Fibroblast of skin of left biceps (primary cell): Measurements from ENCODE around the gene CD2AP.
"Not testable (repeated sequence)": the region's sequence is repeated elsewhere in the genome, so short reads cannot be mapped to it uniquely, and the experiment has no call there.

Source experiments
- DNase-seq, 2 experiments: peaks; one replicate each; pipeline ENCODE4 v3.0.0-alpha.2; 2013; ENCODE audit warnings: low read depth in 2 of 2

The CD2AP gene

GRCh38 chr6:47633141-47633540 is 155.6 kb downstream of the CD2AP start:
- no peak for DNase-seq

GRCh38 chr6:47634210-47635047 is 156.8 kb downstream of the CD2AP start:
- DNase-seq = no peak

GRCh38 chr6:47646689-47647088 is 169.1 kb downstream of the CD2AP start:
- no peak for DNase-seq

DNA sequence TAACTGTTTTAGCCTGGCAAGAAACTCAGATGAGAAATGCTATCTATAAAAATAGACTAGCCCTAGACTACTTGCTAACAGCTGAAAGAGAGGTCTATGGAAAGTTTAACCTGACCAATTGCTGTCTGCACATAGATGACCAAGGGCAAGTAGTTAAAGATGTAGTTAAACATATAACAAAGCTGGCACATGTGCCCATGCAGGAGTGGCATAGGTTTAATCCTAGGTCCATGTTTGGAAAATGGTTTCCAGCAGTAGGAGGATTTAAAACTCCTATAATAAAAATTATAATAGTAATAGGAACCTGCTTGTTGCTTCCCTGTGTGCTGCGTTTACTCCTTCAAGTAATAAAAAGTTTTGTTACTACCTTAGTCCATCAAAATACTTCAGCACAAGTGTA is 169.6 kb downstream of the CD2AP start:
- no peak for DNase-seq

DNA sequence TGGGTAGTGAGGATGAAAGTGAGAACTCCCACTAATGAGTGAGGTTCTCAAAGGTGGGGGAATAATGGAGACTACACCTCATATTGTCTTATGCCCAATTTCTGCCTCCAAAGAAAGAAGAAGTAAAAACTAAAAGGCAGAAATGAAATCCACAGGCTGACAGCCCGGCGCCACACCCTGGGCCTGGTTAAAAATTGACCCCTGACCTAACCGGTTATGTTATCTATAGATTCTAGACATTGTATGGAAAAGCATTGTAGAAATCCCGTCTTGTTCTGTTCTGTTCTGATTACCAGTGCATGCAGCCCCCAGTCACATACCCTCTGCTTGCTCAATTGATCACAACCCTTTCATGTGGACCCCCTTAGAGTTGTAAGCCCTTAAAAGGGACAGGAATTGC is 170.0 kb downstream of the CD2AP start:
- DNase-seq = not testable (repeated sequence)

DNA sequence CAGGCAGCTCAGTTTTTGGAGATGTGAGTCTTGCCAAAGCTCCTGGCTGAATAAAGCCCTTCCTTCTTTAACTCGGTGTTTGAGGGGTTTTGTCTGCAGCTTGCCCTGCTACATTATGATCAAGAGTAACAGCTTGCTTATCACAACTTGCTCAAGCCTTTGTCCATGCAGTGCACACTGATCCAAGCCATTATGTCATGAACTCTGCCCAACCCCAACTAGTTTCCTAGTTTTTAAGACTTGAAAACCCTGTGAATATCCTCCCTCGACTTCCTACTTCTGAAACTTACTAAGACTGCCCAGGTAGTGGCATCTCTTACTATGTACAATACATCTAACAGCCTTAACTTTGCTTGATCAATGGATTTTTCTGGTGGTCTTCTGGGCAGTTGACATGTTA is 170.4 kb downstream of the CD2AP start:
- DNase-seq = no peak

DNA sequence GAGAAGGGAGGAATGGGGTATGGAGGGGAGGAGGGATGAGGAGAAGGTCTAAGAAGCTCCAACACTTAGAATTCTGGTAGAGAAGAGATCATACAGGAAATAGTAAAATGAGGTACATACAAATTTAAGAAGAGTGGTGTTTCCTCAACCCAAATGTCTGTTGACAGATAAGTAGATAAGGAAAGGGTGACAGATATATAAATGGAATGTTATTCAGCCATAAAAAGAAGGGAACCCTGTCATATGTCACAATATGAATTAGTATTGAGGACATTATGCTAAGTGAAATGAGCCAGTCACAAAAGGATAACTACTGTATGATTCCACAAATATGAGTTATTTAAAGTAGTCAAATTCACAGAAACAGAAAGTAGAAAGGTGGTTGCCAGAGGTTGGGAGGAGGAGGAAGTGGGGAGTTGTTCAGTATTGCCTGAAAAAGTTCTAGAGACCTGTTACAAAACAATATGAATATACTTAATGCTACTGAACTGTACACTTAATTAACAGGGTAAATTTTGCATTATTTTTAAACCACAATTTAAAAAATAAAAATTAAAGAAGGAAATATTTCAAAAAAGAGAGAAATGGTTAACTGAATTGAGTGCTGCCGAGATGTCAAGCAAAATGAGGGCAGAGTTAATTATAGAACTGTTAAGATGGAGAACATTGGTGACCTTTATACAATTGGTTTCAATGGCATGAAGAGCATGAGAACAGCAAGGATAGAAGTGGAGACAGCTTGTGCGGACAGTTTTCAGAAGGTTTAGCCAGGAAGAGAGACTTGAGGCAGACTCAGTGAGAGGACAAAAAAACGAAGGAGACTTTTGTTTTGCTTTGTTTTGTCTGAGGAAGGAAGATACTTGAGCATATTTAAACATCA is 173.2 kb downstream of the CD2AP start:
- DNase-seq = no peak

- DNase-seq = peak in 1 of 2 experiments; percentile 8
Observed at GRCh38 chr6:47651505-47651944, 173.9 kb downstream of the CD2AP start.

- no peak for DNase-seq
Observed at GRCh38 chr6:47653706-47654105, 176.1 kb downstream of the CD2AP start.

DNA sequence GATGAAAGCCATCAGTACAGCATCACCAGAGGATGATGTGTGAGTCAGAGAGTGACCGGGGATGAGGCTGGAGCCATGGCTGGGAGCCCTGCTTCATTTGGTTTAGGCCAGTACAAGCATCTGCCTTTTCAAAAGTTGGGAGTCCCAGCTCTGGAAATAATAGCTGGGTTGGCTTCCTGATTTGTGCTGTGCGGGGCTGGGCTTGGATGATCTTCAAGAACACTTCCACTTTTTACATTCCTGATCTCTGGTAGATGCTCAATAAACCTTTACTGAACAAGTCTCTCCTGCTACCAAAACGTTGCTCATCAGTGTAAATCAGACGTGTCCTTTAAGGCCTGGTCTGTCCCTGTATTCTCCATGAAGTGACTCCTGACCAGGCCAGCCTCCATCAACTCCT is 176.7 kb downstream of the CD2AP start:
- no peak for DNase-seq

DNA sequence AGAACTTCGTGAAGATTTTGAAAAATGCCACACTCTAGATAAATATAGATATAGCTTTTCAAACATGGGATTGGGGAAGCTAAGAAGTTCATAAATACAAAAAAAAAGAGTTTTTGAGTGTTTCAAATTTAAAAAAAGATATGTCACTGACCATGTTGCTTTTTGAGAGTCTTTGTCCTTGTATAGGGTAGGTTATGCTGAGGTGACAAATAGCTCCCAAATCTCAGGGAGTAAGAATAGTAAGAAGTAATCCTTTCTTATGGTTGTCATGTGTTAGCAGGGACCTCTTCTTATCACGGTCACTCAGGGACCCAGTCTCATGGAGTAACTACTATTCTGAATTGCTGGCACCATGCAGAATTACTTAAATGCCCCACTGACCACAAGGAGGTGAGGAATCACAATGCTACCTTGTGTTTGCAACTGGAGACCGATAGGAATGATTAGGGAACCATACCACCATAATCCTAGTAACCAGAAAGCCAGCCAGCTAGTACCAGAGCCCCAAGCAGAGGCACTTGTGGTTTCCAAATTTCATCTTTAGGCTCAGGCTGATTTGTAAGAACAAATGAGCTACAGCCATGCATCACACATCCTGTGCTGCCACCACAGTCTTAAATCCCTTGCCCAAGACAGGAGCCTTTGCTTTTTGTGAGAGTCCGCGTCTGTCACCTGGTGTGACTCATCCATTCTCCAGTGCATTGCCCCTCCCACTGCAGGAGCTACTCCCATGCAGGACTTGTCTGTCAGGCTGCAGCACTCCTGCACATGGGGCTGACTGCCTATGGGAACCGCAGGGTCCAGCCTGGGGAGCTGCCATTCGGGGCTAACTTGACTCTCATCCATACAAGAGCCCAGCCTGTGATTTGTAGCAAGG is 178.4 kb downstream of the CD2AP start:
- no peak for DNase-seq

- DNase-seq = no peak
Observed at GRCh38 chr6:47661960-47662359, 184.4 kb downstream of the CD2AP start.

DNA sequence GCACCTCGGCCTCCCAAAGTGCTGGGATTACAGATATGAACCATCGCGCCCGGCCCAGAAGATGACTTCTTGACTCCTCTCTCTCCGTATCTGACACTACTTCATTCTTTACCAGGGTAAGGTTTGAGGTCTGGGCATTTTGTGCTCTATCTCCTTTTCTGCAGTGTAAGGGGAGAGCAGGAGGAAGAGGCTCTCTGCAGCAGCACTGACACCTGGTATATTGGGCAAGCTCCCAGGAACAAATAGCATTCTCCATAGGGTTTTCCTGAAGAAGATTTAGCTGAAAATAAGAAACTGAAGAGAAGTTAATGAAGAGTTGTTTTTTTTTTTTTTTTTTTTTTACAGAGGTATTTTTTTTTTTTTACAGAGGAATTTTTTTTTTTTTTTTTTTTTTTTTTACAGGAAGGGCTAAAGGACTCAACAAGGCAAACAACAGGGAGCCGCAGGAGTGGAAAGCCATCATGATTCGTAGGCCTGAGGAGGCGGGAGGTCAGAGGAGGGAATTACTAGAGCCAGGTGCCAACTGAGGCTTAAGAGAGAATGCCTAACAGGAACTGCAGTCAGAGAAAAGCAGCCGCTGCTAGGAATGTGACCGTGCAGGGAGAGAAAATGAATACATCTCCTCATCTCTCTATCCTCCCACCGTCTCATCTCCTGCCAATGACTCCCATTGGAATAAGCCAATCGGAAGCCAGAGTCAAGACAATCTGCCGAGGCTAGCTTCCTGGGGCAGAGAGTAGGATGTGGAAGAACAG is 186.1 kb downstream of the CD2AP start:
- no peak for DNase-seq

DNA sequence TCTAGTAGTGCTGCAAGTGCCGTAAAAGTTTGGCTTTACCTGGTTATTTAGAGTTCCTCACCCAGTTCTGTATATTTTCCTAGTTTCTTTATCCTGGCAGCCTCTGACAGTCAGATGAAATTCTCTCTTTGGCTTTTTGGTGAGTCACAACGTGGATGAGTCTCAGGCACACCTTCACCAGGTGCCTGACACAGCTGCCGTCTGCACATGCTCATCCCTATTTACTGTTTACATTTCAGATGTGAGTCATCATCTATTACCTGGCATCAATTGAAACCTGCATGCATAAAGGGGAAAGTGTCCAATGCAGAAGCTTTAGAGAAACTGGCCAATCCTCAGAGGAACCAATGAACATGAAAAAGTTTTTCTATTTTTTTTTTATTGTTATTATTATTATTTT is 187.5 kb downstream of the CD2AP start:
- DNase-seq = no peak

- DNase-seq = no peak
Observed at GRCh38 chr6:47669684-47670513, 192.3 kb downstream of the CD2AP start.

DNA sequence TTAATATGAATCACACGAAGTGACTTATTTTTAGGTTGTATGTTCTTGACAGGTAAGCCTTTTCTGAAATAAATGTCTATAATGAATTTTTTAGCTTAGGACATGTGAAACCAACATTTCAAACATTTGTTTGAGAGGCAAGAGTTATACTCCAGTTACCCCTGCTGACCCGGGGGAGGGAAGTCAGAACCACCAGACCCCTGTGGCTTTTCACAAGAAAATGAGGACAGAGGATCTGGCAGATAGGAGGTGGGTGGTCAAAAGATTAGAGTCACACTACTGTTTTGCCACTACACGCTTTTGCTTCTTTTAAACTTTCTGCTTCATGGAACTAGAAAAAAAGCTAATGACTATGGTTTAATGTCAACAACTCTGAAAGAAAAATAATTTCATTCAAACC is 193.3 kb downstream of the CD2AP start:
- DNase-seq = no peak

DNA sequence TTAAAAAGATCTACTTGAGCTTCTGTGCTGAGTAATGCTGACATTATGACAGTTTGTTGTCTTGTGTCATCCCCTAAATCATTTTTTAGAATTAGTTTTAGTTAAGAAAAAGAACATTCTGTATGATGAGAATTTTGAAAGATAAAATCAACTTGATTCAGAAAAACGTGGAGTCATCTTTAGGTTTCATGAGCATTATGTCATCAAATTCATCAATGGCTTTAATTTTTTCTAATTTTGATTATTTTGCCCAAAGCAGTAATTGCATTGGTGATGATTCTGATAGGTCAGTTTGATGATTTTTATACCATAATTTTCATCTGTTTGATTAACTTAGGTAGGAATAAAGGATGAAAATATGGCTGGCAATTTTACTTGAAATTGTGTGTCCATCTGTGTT is 194.2 kb downstream of the CD2AP start:
- no peak for DNase-seq

DNA sequence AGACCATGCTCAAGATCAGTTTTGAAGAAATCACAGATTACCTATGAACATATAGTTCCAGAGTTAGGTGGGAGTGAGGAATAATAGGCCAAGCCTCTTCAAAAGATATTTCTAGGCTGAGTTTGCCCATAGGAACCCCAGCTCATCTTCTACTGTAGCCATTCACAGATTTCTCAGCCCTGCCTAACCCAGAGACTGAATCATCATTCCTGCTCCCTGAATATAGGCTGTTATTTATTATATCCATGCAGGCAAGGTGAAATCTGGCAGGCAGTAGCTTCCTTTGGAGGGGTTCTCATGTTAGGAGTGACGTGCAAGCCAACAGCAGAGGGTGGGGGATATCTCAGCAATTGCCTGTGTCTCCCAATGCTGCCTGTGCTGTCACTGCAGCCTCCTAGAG is 195.2 kb downstream of the CD2AP start:
- no peak for DNase-seq

DNA sequence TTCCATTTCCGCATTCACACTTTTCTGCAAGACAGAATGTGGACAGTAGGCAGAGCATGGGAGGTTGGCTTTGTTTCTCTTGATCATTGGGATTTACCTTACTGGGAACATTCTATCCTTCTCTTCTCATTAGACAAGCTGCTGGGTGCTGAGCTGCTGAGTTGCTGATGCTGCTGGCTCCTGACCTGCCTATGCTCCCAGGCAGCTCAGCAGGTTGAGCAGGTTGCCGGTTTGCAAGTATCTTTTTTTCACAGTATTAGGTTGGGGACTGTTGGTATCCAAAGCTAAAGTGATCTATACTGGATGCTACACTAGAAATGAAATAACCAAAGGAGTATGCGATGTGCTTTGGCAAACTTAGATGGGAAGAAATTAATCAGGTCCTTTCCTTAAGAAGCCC is 197.1 kb downstream of the CD2AP start:
- DNase-seq = no peak
